Measurements from ENCODE around the gene ZEB1.

Gene ZEB1

DNA sequence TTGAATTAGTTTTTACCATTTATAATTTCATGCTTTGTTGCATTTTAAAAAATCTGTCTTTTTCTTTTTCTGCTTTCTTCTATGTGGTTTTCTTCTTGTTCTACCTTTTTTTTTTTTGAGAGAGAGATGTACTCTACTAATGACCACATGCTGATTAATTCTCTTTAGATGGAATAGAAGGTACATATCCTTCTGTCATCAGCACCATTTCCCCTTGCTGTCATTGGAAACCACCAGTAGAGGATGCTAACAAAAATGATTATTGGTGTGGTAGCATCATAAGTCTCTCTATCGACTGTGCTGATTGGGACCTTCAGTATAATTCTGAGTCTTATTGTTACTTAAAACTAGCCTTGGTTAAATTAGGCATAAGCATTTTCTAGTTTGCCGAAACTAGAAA, 3.6 kb downstream of the ZEB1 start:
- TF ChIP-seq, protein P1, sequence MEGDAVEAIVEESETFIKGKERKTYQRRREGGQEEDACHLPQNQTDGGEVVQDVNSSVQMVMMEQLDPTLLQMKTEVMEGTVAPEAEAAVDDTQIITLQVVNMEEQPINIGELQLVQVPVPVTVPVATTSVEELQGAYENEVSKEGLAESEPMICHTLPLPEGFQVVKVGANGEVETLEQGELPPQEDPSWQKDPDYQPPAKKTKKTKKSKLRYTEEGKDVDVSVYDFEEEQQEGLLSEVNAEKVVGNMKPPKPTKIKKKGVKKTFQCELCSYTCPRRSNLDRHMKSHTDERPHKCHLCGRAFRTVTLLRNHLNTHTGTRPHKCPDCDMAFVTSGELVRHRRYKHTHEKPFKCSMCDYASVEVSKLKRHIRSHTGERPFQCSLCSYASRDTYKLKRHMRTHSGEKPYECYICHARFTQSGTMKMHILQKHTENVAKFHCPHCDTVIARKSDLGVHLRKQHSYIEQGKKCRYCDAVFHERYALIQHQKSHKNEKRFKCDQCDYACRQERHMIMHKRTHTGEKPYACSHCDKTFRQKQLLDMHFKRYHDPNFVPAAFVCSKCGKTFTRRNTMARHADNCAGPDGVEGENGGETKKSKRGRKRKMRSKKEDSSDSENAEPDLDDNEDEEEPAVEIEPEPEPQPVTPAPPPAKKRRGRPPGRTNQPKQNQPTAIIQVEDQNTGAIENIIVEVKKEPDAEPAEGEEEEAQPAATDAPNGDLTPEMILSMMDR (IDR thresholded peaks at IDR 0.05; ENCODE audit: low read length, missing control alignments), result peak; percentile 46
- peak; percentile 20 for DNase-seq (ENCODE audit: low read depth)
- peak overlapping the region; percentile 91 for H3K4me3 ChIP-seq (replicated peaks; ENCODE audit: low read depth, low read length)

DNA sequence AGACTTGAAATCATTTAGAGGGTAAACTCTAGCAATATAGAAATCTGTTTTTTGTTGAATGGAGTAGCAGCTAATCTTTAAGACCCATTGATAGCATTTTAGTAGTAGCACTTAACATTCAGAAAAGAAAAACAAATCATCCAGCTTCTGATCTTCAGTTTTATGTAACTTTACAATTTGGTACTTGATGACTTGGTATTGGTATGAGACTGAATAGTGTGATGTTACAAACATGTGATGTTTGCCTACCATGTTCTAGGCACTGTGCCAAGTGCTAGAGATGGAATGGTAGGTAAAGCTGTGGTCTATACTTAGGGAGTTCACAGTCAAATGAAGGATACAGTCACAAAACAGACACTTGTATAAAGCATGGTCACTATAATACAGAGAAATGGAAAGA, 21.3 kb downstream of the ZEB1 start:
- peak; percentile 33 for DNase-seq (ENCODE audit: low read depth)
- TF ChIP-seq, protein P1 (IDR thresholded peaks at IDR 0.05; ENCODE audit: low read length, missing control alignments), result no peak

DNA sequence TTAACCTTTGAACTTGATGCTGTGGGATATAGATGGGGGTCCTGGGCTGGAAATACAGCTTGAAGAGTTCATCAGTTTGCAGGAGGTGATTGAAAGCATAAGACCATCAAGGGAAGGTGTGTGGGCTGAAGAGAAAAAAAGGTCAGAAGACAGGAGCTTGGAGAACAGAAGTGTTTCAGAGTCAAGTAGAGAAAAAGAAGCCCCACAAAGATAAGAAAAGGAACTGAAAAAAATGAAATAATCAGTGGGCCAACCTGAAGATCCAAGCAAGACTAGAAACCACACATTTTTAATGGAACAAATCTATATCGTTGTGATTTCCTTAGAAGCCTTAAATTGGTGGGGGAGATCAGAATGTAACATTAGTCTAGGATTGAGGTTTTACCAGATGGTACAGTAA, 22.5 kb downstream of the ZEB1 start:
- DNase-seq (ENCODE audit: low read depth), result no peak
- H3K4me3 ChIP-seq (replicated peaks; ENCODE audit: low read depth, low read length), result no peak overlapping the region
- TF ChIP-seq, protein P1 (IDR thresholded peaks at IDR 0.05; ENCODE audit: low read length, missing control alignments), result no peak

More for the DNA sequence above, 21.3 kb downstream of the ZEB1 start:
- H3K4me3 ChIP-seq (replicated peaks; ENCODE audit: low read depth, low read length), result no peak overlapping the region

DNA sequence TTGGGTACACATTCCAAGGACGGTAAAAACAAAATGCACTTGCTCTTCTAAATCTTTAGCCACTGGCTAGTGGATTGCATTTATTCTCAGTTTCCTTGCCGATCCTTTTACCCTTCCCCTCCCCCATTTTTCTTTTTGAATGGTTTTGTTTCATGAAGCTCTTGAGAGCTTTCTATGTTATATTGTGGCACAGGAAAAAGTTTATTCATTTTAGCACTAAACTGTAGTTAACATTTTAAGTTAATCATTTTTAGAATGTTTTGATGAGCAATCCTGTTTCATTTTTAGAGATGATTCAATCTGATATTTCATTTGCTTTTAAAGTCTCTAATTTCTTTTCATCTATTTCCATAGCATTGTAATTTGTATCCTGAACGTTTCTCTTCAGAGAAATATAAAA, 24.0 kb downstream of the ZEB1 start:
- DNase-seq (ENCODE audit: low read depth), result no peak
- TF ChIP-seq, protein P1 (IDR thresholded peaks at IDR 0.05; ENCODE audit: low read length, missing control alignments), result no peak
- no peak overlapping the region for H3K4me3 ChIP-seq (replicated peaks; ENCODE audit: low read depth, low read length)

DNA sequence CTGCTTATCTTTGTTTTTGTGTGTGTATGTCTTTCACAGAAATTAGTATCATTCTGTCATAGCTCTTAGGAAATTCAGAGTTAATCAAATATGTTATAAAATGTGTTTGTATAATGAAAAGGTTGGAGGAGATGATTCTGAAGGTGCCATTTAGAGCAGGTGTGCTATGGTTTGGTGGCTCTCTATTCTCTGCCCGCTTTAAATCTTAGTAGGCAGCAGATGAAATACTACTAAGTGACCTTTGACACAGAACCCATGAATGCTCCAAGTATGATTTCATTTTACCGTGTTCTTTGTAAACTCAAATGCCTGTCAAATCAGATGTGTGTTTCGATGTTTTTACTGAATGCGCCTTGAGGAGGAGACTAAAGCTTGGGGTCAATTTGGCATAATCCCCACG, 24.5 kb downstream of the ZEB1 start:
- DNase-seq (ENCODE audit: low read depth), result no peak
- TF ChIP-seq, protein P1 (IDR thresholded peaks at IDR 0.05; ENCODE audit: low read length, missing control alignments), result no peak
- no peak overlapping the region for H3K4me3 ChIP-seq (replicated peaks; ENCODE audit: low read depth, low read length)

DNA sequence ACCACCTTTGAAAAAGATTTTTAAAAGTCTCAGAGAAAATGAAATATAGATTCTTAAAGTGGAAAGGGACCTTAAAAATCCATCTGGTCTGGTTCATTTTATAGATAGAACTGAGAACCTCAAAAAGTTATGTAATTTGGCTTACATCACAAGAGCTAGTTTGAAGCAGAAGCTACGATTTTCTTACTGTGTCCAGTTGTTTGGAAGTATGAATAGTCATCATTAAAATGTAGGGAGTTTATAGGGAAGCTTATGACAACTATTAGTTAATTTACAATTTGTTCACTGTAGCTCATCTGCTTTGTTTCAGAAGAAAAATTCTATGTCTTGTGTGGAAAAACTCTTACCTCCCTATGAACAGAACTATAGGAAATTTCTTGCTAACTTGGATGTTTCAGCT, 26.9 kb downstream of the ZEB1 start:
- TF ChIP-seq, protein P1 (IDR thresholded peaks at IDR 0.05; ENCODE audit: low read length, missing control alignments), result no peak
- peak; percentile 11 for DNase-seq (ENCODE audit: low read depth)
- H3K4me3 ChIP-seq (replicated peaks; ENCODE audit: low read depth, low read length), result no peak overlapping the region

DNA sequence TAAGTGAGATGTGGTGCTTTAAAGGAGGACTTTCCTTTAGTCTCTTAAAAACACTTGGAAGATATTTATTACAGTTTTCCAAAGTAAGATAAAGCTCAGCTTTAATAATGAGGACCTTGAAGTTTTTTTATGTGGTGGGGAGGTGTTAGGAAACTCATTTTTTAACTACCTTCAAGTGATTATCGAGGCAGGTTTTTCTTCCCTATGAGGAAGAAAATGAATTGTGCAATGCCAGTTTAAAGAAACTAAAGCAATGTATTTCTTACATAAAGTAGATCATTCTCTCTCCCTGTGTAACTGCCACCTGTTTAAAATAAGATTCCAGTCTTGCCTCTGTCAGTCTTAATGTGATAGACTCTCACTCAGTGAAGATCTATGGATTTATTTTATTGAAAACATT, 27.9 kb downstream of the ZEB1 start:
- DNase-seq (ENCODE audit: low read depth), result no peak
- TF ChIP-seq, protein P1 (IDR thresholded peaks at IDR 0.05; ENCODE audit: low read length, missing control alignments), result no peak
- no peak overlapping the region for H3K4me3 ChIP-seq (replicated peaks; ENCODE audit: low read depth, low read length)

All from fibroblast of pulmonary artery (primary cell).